WERI-Rb-1 (cell line): ENCODE data around the gene ELF1.

Experiments
- DNase-seq: peaks from one replicate; pipeline ENCODE4 v3.0.0-alpha.2; 2020
- H3K27ac ChIP-seq: fragments of 250-450 bp; sonication (Bioruptor Pico); 2 replicates; pipeline ENCODE4 v1.5.1; 2020; ENCODE audit warnings: mild to moderate bottlenecking, moderate library complexity
- H3K27me3 ChIP-seq: fragments of 250-450 bp; sonication (Bioruptor Pico); 2 replicates; pipeline ENCODE4 v1.5.1; 2021; ENCODE audit warnings: mild to moderate bottlenecking, low read depth, moderate library complexity; ENCODE audit not compliant: insufficient read depth, severe bottlenecking
- H3K36me3 ChIP-seq: fragments of 250-450 bp; sonication (Bioruptor Pico); 2 replicates; pipeline ENCODE4 v1.5.1; 2020; ENCODE audit warnings: mild to moderate bottlenecking, moderate library complexity
- H3K4me3 ChIP-seq: 2 replicates; pipeline ENCODE4 v1.5.1; 2011; ENCODE audit warnings: low read depth, mild to moderate bottlenecking, control low read depth, low read length
- H3K9me3 ChIP-seq: fragments of 250-450 bp; sonication (Bioruptor Pico); 2 replicates; pipeline ENCODE4 v1.5.1; 2021; ENCODE audit warnings: mild to moderate bottlenecking, moderate library complexity; ENCODE audit not compliant: severe bottlenecking
- CTCF ChIP-seq: IDR thresholded peaks from 2 replicates; pipeline ENCODE4 v1.5.1; 2011; ENCODE audit warnings: low read depth, mild to moderate bottlenecking, control low read depth, inconsistent platforms, low read length

ELF1 gene

GRCh38 chr13:41025518-41025917 is 6.4 kb upstream of the ELF1 start:
- Histone ChIP-seq H3K9me3 (no peaks in the 10 kb centered on the region), H3K27me3 (no peaks in the 10 kb centered on the region), H3K36me3 (no peaks in the 10 kb centered on the region), H3K27ac (no peak overlapping the region), H3K4me3 (no peak overlapping the region)
- DNase-seq: no peak
- TF ChIP-seq CTCF: no peak

DNA sequence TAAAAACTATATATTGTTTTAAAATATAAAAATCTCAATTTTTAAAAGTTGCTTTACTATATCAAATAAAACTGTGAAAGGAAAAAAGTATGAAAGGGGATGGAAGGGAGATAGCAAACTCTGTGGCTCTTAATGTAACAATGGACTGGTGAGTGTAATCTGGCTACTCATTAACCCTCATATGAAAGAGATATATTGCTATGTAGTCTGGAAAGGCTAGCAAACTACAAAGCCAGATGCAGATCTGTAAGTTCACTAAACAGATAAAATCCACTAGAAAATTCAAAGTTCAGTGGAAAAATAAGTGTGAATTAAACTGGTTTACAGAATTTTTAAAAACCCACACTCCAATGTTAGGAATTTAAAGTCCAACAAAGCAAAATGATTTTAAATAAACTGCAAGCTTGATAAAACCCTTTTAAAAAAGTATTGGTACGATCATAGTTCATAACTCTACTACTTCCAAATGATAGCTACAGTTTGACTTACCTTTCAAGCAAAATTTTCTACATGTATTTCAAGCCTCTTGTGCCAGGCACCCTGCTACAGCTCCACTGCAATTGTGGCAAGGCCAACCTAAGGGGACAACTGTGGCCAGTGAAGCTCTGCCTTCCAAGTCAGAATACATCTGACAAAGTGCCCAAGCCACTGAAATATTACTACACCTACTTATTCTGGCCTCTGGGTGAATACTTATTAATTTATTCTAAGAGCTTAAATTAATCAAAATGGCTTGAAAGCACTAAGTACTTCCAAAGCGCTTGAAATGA is 647 bp upstream of the ELF1 start:
- Histone ChIP-seq H3K36me3 (no peaks in the 10 kb centered on the region), H3K27ac (peak overlapping the region; percentile 20; the same call in 1 of the 2 replicates), H3K9me3 (no peaks in the 10 kb centered on the region), H3K4me3 (no peak overlapping the region), H3K27me3 (no peaks in the 10 kb centered on the region)
- DNase-seq: peak; percentile 14
- TF ChIP-seq CTCF: no peak

- no peak for DNase-seq
- H3K27ac ChIP-seq: no peak overlapping the region
- H3K36me3 ChIP-seq: no peaks in the 10 kb centered on the region
- H3K4me3 ChIP-seq: no peak overlapping the region
- H3K27me3 ChIP-seq: no peaks in the 10 kb centered on the region
- no peaks in the 10 kb centered on the region for H3K9me3 ChIP-seq
- TF ChIP-seq CTCF: no peak
Measured at GRCh38 chr13:41018602-41018948, 541 bp downstream of the ELF1 start.

DNA sequence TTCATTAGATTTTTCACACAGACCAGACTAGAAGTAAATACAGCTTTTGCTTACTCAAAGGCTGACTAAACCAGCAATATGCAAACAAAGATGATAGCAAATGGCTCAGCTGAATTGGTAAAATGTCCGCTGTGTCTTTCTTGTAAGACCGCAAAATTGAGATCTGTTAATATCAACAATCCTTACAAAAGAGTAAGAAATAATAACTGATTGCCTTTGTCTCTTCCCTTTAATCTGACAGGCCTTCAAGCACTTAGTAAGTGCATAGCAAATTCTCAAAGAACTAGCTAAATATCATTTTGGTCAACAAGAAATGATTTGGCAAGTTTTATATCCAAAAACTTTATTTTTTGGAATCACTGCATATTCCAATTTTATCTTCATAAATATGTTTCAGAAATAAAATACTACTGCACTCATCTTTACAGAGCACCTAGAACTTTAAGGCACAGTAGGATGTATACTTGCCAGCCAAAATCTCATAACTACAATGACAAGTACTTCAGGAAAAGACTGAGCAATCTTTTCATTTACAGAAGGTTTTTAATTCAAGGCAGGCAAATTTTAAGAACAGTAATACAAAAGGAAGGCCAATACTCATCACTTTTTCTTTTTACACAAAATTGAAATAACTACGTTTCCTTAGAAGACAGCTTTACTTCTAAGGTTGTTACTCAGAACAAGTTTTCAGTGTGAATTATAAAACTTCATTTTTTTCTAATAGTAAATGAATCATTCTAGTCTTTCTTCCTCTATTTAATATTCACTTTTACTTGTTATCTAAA is 1.1 kb downstream of the ELF1 start:
- Histone ChIP-seq H3K9me3 (no peaks in the 10 kb centered on the region), H3K4me3 (no peak overlapping the region), H3K27me3 (no peaks in the 10 kb centered on the region), H3K36me3 (no peaks in the 10 kb centered on the region), H3K27ac (no peak overlapping the region)
- DNase-seq: no peak
- TF ChIP-seq CTCF: no peak

DNA sequence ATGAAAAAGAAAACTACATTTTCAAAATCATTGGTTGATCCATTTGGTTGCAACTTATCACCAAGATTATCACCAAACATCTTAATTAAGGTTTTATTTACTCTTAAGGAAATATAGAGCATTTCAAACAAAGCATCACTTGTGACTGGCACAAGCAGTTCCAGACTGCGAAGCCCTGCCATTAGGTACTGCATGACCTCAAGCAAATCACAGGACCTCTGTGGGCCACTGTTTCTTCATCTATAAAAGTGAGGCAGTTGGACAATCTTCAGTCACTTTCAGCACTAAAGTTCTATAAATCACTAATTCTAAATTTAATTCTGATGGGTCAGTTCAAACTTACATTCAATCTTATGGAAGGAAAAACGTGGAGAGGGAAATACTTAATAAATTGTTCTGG is 2.0 kb downstream of the ELF1 start:
- H3K4me3 ChIP-seq: no peak overlapping the region

More for the DNA sequence above, 2.0 kb downstream of the ELF1 start:
- no peak for TF ChIP-seq CTCF
- no peaks in the 10 kb centered on the region for H3K9me3 ChIP-seq
- H3K27ac ChIP-seq: no peak overlapping the region
- no peaks in the 10 kb centered on the region for H3K27me3 ChIP-seq
- no peaks in the 10 kb centered on the region for H3K36me3 ChIP-seq
- DNase-seq: no peak
